ENCODE data around the gene KCNH1.

Gene KCNH1

GRCh38 chr1:210646258-210646616, 487.7 kb downstream of the KCNH1 start:
- DNase-seq (ENCODE audit: low read depth): no peak

- no peak for DNase-seq (ENCODE audit: low read depth)
Observed at GRCh38 chr1:210645582-210646257, 488.2 kb downstream of the KCNH1 start.

GRCh38 chr1:210641582-210641981, 492.4 kb downstream of the KCNH1 start:
- DNase-seq (ENCODE audit: low read depth): no peak

GRCh38 chr1:210635108-210635507, 498.8 kb downstream of the KCNH1 start:
- no peak for DNase-seq (ENCODE audit: low read depth)

GRCh38 chr1:210633636-210634035, 500.3 kb downstream of the KCNH1 start:
- no peak for DNase-seq (ENCODE audit: low read depth)

GRCh38 chr1:210633140-210633539, 500.8 kb downstream of the KCNH1 start:
- no peak for DNase-seq (ENCODE audit: low read depth)

- no peak for DNase-seq (ENCODE audit: low read depth)
Observed at GRCh38 chr1:210631399-210631798, 502.5 kb downstream of the KCNH1 start.

GRCh38 chr1:210629276-210629675, 504.7 kb downstream of the KCNH1 start:
- no peak for DNase-seq (ENCODE audit: low read depth)

- DNase-seq (ENCODE audit: low read depth): no peak
Observed at GRCh38 chr1:210627755-210628154, 506.2 kb downstream of the KCNH1 start.
